HG03439 (cell line): ENCODE results near the gene CD244.
A peak's percentile ranks its signal among the peaks of the same experiment; 100 is the strongest.

ENCODE experiments used
- ATAC-seq: cut with Tn5 transposase; IDR thresholded peaks from one replicate; pipeline ENCODE4 v1.9.1; 2021; ENCODE audit warnings: mild to moderate bottlenecking, moderate library complexity; ENCODE audit not compliant: unreplicated experiment

CD244 gene

GRCh38 chr1:160850541-160850940 is 12.1 kb downstream of the CD244 start:
- ATAC-seq, result no peak

- no peak for ATAC-seq
These were observed 16.4 kb downstream of the CD244 start for GRCh38 chr1:160846281-160846680.

GRCh38 chr1:160844447-160845232 is 18.0 kb downstream of the CD244 start:
- no peak for ATAC-seq

- ATAC-seq, result no peak
These were observed 21.6 kb downstream of the CD244 start for GRCh38 chr1:160841079-160841478.

- no peak for ATAC-seq
These were observed 22.9 kb downstream of the CD244 start for GRCh38 chr1:160839746-160840145.

- no peak for ATAC-seq
These were observed 23.8 kb downstream of the CD244 start for GRCh38 chr1:160838888-160839287.

GRCh38 chr1:160837558-160838205 is 25.0 kb downstream of the CD244 start:
- ATAC-seq, result peak; percentile 74

GRCh38 chr1:160836981-160837557 is 25.6 kb downstream of the CD244 start:
- ATAC-seq, result no peak

- no peak for ATAC-seq
These were observed 26.1 kb downstream of the CD244 start for GRCh38 chr1:160836561-160836960.

- no peak for ATAC-seq
These were observed 26.9 kb downstream of the CD244 start for GRCh38 chr1:160835751-160836150.

GRCh38 chr1:160834945-160835565 is 27.6 kb downstream of the CD244 start:
- ATAC-seq, result no peak

GRCh38 chr1:160830321-160831153 is 32.1 kb downstream of the CD244 start:
- ATAC-seq, result no peak

GRCh38 chr1:160829766-160830165 is 32.9 kb downstream of the CD244 start:
- ATAC-seq, result no peak

- no peak for ATAC-seq
These were observed 35.3 kb downstream of the CD244 start for GRCh38 chr1:160827418-160827817.

GRCh38 chr1:160826546-160826945 is 36.1 kb downstream of the CD244 start:
- ATAC-seq, result no peak

GRCh38 chr1:160823296-160823695 is 39.4 kb downstream of the CD244 start:
- no peak for ATAC-seq

GRCh38 chr1:160821627-160822026 is 41.1 kb downstream of the CD244 start:
- ATAC-seq, result no peak

GRCh38 chr1:160819186-160819585 is 43.5 kb downstream of the CD244 start:
- no peak for ATAC-seq

GRCh38 chr1:160818207-160818937 is 44.3 kb downstream of the CD244 start:
- ATAC-seq, result no peak

- ATAC-seq, result no peak
These were observed 47.8 kb downstream of the CD244 start for GRCh38 chr1:160814856-160815255.
